ENCODE results near the gene SRY.
"Not testable (repeated sequence)": the region's sequence is repeated elsewhere in the genome, so short reads cannot be mapped to it uniquely, and the experiment has no call there.

Gene SRY

GRCh38 chrY:2787600-2787999 is at the start of gene SRY:
Gene SRY (minus strand): TSS chrY:2787682. CDS start chrY:2787603, 79 bp downstream.
- DNase-seq = no peak

GRCh38 chrY:2837078-2837477 is 49.6 kb upstream of the SRY start:
- no peak for DNase-seq

- DNase-seq = no peak
These were observed 47.7 kb upstream of the SRY start for GRCh38 chrY:2835230-2835629.

GRCh38 chrY:2828497-2828896 is 41.0 kb upstream of the SRY start:
- no peak for DNase-seq

GRCh38 chrY:2824471-2824870 is 37.0 kb upstream of the SRY start:
- no peak for DNase-seq

- not testable (repeated sequence) for DNase-seq
These were observed 29.8 kb upstream of the SRY start for GRCh38 chrY:2817146-2817896.

GRCh38 chrY:2800246-2800645 is 12.8 kb upstream of the SRY start:
- DNase-seq = no peak

- DNase-seq = no peak
These were observed 10.5 kb upstream of the SRY start for GRCh38 chrY:2797991-2798390.

- DNase-seq = no peak
These were observed 9.6 kb upstream of the SRY start for GRCh38 chrY:2796977-2797523.

- DNase-seq = no peak
These were observed 2.3 kb upstream of the SRY start for GRCh38 chrY:2789756-2790155.

- DNase-seq = no peak
These were observed 488 bp downstream of the SRY start for GRCh38 chrY:2786876-2787512.

Measured in stimulated activated CD8-positive, alpha-beta memory T cell treated with anti-CD3 and anti-CD28 coated beads, Interleukin-4, amount 100 ng/mL, for 48 hours (primary cell).